MM.1S (cell line): ENCODE data around the gene PPIH.

Source experiments
- CTCF ChIP-seq: fragments of 300-600 bp; sonication (generic); IDR thresholded peaks from 2 replicates; pipeline ENCODE4 v1.5.1; 2016; ENCODE audit warnings: antibody characterized with exemption, low read length, mixed read lengths
- EZH2 ChIP-seq: fragments of 300-600 bp; sonication (generic); optimal IDR thresholded peaks from 2 replicates; pipeline ENCODE3; 2017; ENCODE audit warnings: low read depth, mild to moderate bottlenecking, antibody characterized with exemption, low read length, mixed read lengths

GRCh38 chr1:42680055-42680454, 21.8 kb downstream of the PPIH start:
- no peak for TF ChIP-seq CTCF
- no peak for TF ChIP-seq EZH2
